ENCODE results near the gene MINDY2. TPM values are rescaled to one million over a fixed set of nuclear protein-coding genes. Genes with fewer than 3 reads are reported as not detected.
A peak's percentile ranks its signal among the peaks of the same experiment; 100 is the strongest.
"Not testable (repeated sequence)": the region's sequence is repeated elsewhere in the genome, so short reads cannot be mapped to it uniquely, and the experiment has no call there.

MINDY2 gene
- total RNA-seq, 1 donor from 2014 or later = 29.3 TPM

DNA sequence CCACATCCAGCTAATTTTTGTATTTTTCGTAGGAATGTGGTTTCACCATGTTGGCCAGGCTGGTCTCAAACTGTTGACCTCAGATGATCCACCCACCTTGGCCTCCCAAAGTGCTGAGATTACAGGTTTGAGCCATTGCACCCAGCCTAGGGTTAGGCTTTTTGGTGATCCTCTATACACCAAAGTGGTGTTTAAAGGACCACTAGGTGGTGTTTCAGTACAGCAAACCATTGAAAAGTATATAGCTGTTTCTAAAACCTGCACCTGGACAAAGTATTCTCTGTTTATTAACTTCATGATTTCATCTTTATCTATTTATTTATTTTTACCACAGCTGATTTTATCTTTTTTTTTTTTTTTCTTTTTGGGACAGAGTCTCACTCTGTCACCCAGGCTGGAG is 68.4 kb downstream of the MINDY2 start:
- peaks cover 16% of the 10 kb centered on the region for H3K36me3 Mint-ChIP-seq
- peaks cover 4% of the 10 kb centered on the region for H3K4me1 Mint-ChIP-seq
- no peak overlapping the region for H3K4me3 Mint-ChIP-seq

DNA sequence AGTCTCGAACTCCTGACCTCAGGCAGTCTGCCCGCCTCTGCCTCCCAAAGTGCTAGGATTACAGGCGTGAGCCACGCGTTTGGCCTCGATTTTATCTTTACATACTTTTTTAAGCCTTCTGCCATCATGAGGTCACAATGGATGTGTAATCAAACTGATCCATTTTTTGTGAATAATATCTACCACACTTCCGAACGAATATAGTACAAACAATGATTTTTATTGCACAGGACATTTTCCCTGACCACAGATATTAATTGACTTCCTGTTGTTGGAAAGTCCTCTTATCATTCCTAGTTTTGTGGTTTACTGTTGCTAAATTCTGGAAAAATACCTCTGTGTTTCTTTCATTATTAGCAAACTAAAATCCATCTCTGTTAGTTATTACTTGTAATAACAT is 68.9 kb downstream of the MINDY2 start:
- H3K4me1 Mint-ChIP-seq = peaks cover 4% of the 10 kb centered on the region
- DNase-seq (ENCODE audit: low spot score in 2 of 2, unreplicated experiment in 2 of 2) = no peak
- TF ChIP-seq, protein P1, sequence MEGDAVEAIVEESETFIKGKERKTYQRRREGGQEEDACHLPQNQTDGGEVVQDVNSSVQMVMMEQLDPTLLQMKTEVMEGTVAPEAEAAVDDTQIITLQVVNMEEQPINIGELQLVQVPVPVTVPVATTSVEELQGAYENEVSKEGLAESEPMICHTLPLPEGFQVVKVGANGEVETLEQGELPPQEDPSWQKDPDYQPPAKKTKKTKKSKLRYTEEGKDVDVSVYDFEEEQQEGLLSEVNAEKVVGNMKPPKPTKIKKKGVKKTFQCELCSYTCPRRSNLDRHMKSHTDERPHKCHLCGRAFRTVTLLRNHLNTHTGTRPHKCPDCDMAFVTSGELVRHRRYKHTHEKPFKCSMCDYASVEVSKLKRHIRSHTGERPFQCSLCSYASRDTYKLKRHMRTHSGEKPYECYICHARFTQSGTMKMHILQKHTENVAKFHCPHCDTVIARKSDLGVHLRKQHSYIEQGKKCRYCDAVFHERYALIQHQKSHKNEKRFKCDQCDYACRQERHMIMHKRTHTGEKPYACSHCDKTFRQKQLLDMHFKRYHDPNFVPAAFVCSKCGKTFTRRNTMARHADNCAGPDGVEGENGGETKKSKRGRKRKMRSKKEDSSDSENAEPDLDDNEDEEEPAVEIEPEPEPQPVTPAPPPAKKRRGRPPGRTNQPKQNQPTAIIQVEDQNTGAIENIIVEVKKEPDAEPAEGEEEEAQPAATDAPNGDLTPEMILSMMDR (IDR thresholded peaks at IDR 0.05; ENCODE audit: unreplicated experiment) = no peak
- no peaks in the 10 kb centered on the region for H3K27me3 Mint-ChIP-seq (ENCODE audit: low read depth)
- no peak overlapping the region for H3K27ac Mint-ChIP-seq
- H3K9me3 Mint-ChIP-seq = no peaks in the 10 kb centered on the region
- H3K36me3 Mint-ChIP-seq = peaks cover 16% of the 10 kb centered on the region
- H3K4me3 Mint-ChIP-seq = no peak overlapping the region

More for the DNA sequence above, 68.4 kb downstream of the MINDY2 start:
- Mint-ChIP-seq H3K27me3 (ENCODE audit: low read depth) (no peaks in the 10 kb centered on the region), H3K9me3 (no peaks in the 10 kb centered on the region), H3K27ac (no peak overlapping the region)
- TF ChIP-seq, protein P1 (IDR thresholded peaks at IDR 0.05; ENCODE audit: unreplicated experiment) = no peak
- DNase-seq (ENCODE audit: low spot score in 2 of 2, unreplicated experiment in 2 of 2) = no peak

DNA sequence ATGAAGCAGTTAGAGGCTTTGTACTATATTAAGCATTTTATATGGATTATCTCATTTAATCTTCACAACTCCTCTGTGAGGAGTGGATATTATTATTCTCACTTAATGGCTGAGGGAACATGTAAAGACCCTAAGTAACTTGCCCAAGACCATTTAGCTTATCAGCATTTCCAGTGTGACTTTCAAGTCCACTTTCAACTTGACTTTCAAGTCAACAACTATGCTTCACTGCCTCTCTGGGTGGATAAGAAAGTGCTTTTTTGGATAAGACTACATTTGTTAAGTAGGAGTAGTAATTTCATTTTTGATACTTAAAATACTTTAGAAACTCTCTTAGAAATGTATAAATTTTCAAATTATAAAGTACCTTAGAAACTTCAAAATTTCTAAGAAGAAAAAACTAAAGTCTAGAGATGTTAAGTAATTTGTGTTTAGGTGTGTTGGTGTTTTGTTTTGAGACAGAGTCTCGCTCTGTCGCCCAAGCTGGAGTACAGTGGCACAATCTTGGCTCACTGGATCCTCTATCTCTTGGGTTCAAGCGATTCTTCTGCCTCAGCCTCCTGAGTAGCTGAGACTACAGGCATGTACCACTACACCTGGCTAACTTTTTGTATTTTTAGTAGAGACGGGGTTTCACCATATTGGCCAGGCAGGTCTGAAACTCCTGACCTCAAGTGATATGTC is 71.8 kb downstream of the MINDY2 start:
- no peak for DNase-seq (ENCODE audit: low spot score in 2 of 2, unreplicated experiment in 2 of 2)
- H3K27ac Mint-ChIP-seq = no peak overlapping the region
- H3K9me3 Mint-ChIP-seq = no peaks in the 10 kb centered on the region
- H3K36me3 Mint-ChIP-seq = peaks cover 31% of the 10 kb centered on the region
- no peaks in the 10 kb centered on the region for H3K27me3 Mint-ChIP-seq (ENCODE audit: low read depth)
- TF ChIP-seq, protein P1 (IDR thresholded peaks at IDR 0.05; ENCODE audit: unreplicated experiment) = no peak
- H3K4me1 Mint-ChIP-seq = peaks cover 4% of the 10 kb centered on the region
- H3K4me3 Mint-ChIP-seq = no peak overlapping the region

DNA sequence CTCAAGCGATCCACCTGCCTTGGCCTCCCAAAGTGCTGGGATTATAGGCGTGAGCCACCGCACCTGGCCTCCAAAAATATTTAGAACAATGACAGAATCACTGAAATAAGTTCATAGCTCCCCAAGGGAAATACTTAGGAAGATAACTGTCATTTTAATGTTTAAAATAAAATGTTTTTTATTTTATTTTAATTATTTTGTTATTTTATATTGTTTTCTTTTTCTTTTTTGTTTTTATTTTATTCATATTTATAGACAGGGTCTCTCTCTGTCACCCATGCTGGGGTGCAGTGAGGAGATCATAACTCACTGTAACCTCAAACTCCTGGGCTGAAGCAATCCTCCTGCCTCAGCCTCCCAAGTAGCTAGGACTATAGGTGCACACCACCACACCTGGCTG is 80.1 kb downstream of the MINDY2 start:
- DNase-seq (ENCODE audit: low spot score in 2 of 2, unreplicated experiment in 2 of 2); H3K27ac Mint-ChIP-seq; H3K27me3 Mint-ChIP-seq (ENCODE audit: low read depth); H3K9me3 Mint-ChIP-seq; H3K4me1 Mint-ChIP-seq; H3K4me3 Mint-ChIP-seq: not testable (repeated sequence)
- H3K36me3 Mint-ChIP-seq = peaks cover 33% of the 10 kb centered on the region

DNA sequence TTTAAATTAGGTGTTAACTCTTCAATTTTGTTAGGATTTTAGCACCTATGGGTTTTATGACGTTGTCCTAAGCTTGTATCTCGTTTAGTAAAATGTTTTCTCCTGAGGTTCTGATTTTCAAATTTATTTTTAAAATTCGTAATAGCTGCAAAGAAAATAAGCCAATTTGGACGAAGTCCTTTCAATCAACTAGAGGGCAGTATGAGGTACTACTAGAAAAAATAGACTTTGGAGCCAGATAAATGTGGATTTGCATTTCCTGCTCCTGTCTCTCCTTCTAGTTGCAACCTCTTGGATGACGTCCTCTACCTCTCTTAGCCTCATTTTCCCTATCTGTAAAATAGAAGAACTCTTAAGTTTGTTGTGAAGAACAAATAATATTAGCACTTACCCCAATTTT is 81.2 kb downstream of the MINDY2 start:
- no peak for DNase-seq (ENCODE audit: low spot score in 2 of 2, unreplicated experiment in 2 of 2)
- peaks cover 9% of the 10 kb centered on the region for H3K4me1 Mint-ChIP-seq
- no peak overlapping the region for H3K4me3 Mint-ChIP-seq
- TF ChIP-seq, protein P1 (IDR thresholded peaks at IDR 0.05; ENCODE audit: unreplicated experiment) = no peak
- H3K27ac Mint-ChIP-seq = no peak overlapping the region
- H3K36me3 Mint-ChIP-seq = peaks cover 27% of the 10 kb centered on the region
- H3K9me3 Mint-ChIP-seq = no peaks in the 10 kb centered on the region
- no peaks in the 10 kb centered on the region for H3K27me3 Mint-ChIP-seq (ENCODE audit: low read depth)

DNA sequence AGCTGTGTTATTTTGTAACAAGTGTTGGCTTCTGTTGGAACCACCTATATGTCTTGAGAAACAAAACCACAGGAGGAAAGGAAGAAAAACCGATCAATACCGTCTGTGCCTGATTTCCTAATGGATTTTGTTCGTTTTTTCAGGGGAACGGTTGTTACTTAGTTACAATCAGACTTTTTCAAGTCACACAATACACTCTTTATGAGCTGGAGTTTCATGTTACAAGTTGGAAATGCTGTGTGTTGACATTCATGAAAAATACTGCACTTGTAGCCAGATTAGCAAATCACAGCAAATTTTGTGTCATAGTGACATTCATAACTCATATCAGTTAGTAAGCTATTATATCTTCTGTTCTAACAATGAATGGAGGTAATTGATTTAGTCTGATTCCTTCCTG is 83.5 kb downstream of the MINDY2 start:
- H3K9me3 Mint-ChIP-seq = no peaks in the 10 kb centered on the region
- peaks cover 9% of the 10 kb centered on the region for H3K4me1 Mint-ChIP-seq
- H3K36me3 Mint-ChIP-seq = peaks cover 17% of the 10 kb centered on the region
- no peaks in the 10 kb centered on the region for H3K27me3 Mint-ChIP-seq (ENCODE audit: low read depth)
- DNase-seq (ENCODE audit: low spot score in 2 of 2, unreplicated experiment in 2 of 2) = no peak
- TF ChIP-seq, protein P1 (IDR thresholded peaks at IDR 0.05; ENCODE audit: unreplicated experiment) = no peak
- no peak overlapping the region for H3K4me3 Mint-ChIP-seq
- H3K27ac Mint-ChIP-seq = peak overlapping the region; percentile 49
